Endothelial cell (in vitro differentiated cells): ENCODE data around the gene CEACAM5. TPM values are rescaled to one million over a fixed set of nuclear protein-coding genes. Genes with fewer than 3 reads are reported as not detected.

ENCODE experiments used
- DNase-seq: peaks from one replicate; pipeline ENCODE4 v3.0.0; 2021; ENCODE audit warnings: low spot score
- H3K27ac Mint-ChIP-seq: one replicate; pipeline ENCODE4 v1.8.0; 2021; ENCODE audit warnings: mixed read lengths, inconsistent platforms; ENCODE audit not compliant: unreplicated experiment
- H3K27me3 Mint-ChIP-seq: one replicate; pipeline ENCODE4 v1.8.0; 2021; ENCODE audit warnings: mild to moderate bottlenecking, moderate library complexity, mixed read lengths, inconsistent platforms; ENCODE audit not compliant: unreplicated experiment
- H3K36me3 Mint-ChIP-seq: one replicate; pipeline ENCODE4 v1.8.0; 2021; ENCODE audit warnings: mild to moderate bottlenecking, low read depth, mixed read lengths, inconsistent platforms; ENCODE audit not compliant: unreplicated experiment
- H3K4me1 Mint-ChIP-seq: one replicate; pipeline ENCODE4 v1.8.0; 2021; ENCODE audit warnings: mild to moderate bottlenecking, mixed read lengths, inconsistent platforms; ENCODE audit not compliant: unreplicated experiment
- H3K4me3 Mint-ChIP-seq: one replicate; pipeline ENCODE4 v1.8.0; 2021; ENCODE audit warnings: mild to moderate bottlenecking, mixed read lengths, inconsistent platforms; ENCODE audit not compliant: unreplicated experiment
- H3K9me3 Mint-ChIP-seq: one replicate; pipeline ENCODE4 v1.8.0; 2021; ENCODE audit warnings: mixed read lengths, inconsistent platforms; ENCODE audit not compliant: unreplicated experiment
- long read RNA-seq: library from polyadenylated mRNA; unstranded; transcript quantifications from one replicate; pipeline ENCODE4 v2.0.0, GENCODE V29; 2020; ENCODE audit not compliant: unreplicated experiment
- total RNA-seq: library from RNA; stranded (reverse); fragmentation: NEBNext Ultra II Directional; extraction: Animal tissue kit (Norgen Biotek cat#: 25700); gene quantifications from one replicate; pipeline ENCODE4 v1.2.1, GENCODE V29; 2021; ENCODE audit not compliant: unreplicated experiment
- TF ChIP-seq, protein P1 (sequence below): fragments of 200-600 bp; sonication (generic); IDR thresholded peaks from one replicate; pipeline ENCODE4 v1.5.0; 2021; ENCODE audit warnings: antibody characterized with exemption; ENCODE audit not compliant: unreplicated experiment

Gene CEACAM5
- total RNA-seq: not detected
- long read RNA-seq: 0 reads

DNA sequence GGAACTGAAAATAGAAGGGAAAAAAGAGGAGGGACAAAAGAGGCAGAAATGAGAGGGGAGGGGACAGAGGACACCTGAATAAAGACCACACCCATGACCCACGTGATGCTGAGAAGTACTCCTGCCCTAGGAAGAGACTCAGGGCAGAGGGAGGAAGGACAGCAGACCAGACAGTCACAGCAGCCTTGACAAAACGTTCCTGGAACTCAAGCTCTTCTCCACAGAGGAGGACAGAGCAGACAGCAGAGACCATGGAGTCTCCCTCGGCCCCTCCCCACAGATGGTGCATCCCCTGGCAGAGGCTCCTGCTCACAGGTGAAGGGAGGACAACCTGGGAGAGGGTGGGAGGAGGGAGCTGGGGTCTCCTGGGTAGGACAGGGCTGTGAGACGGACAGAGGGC, at the start of gene CEACAM5:
CEACAM5 (plus strand) TSS at position 146 of the 400 bp plus-strand sequence; CDS start at position 252, 106 bp downstream.
- Mint-ChIP-seq H3K4me1 (no peaks in the 10 kb centered on the region), H3K9me3 (peaks cover 3% of the 10 kb centered on the region), H3K27me3 (peaks cover 13% of the 10 kb centered on the region), H3K36me3 (no peaks in the 10 kb centered on the region), H3K27ac (peak within 1 kb of the TSS; percentile 25), H3K4me3 (no peak within 1 kb of the TSS)
- TF ChIP-seq, protein P1, sequence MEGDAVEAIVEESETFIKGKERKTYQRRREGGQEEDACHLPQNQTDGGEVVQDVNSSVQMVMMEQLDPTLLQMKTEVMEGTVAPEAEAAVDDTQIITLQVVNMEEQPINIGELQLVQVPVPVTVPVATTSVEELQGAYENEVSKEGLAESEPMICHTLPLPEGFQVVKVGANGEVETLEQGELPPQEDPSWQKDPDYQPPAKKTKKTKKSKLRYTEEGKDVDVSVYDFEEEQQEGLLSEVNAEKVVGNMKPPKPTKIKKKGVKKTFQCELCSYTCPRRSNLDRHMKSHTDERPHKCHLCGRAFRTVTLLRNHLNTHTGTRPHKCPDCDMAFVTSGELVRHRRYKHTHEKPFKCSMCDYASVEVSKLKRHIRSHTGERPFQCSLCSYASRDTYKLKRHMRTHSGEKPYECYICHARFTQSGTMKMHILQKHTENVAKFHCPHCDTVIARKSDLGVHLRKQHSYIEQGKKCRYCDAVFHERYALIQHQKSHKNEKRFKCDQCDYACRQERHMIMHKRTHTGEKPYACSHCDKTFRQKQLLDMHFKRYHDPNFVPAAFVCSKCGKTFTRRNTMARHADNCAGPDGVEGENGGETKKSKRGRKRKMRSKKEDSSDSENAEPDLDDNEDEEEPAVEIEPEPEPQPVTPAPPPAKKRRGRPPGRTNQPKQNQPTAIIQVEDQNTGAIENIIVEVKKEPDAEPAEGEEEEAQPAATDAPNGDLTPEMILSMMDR: no peak
- DNase-seq: no peak

DNA sequence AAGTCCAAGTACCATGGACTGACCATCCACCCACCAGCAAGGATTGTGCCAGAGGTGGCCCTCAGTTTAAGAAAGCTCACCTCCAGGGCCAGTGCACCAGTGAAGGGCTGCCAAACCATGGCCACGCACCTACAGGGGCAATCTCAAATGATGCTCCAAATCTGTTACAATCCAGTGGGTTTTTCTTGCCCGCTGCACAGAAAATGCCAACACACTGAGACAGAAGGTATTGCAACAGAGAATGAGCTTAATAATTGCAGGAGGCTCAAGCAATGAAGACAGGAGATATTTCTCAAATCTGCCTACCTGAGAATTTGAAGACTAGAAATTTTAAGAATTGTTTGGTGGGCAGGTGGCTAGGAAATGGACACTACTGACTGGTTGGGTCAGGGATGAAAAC, 42.4 kb upstream of the CEACAM5 start:
- Mint-ChIP-seq H3K27me3 (no peaks in the 10 kb centered on the region), H3K9me3 (no peaks in the 10 kb centered on the region)

DNA sequence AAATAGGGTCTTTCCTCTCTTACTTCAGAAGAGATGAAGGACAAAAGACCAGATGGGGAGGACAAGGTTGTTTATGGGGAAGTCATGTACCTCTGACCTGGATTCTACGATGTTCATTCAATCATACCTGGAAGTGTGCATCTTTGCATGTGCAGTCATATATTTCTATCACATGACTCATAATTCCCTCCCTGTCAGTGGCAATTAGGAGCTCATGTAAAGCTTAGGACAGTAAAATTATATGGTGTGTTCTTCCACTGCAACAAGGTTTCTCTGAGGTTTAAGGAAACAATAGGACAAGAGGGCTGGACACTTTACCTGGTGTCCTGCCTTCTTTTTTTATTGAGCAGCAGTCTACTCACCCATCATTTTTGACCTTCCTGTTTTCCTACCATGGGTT, 40.1 kb upstream of the CEACAM5 start:
- Mint-ChIP-seq H3K36me3 (no peaks in the 10 kb centered on the region), H3K27ac (no peak overlapping the region), H3K4me1 (no peaks in the 10 kb centered on the region), H3K9me3 (no peaks in the 10 kb centered on the region), H3K27me3 (peaks cover 1% of the 10 kb centered on the region), H3K4me3 (no peak overlapping the region)
- TF ChIP-seq, protein P1: no peak
- DNase-seq: no peak

More for the DNA sequence above, 42.4 kb upstream of the CEACAM5 start:
- Mint-ChIP-seq H3K36me3 (no peaks in the 10 kb centered on the region), H3K4me1 (no peaks in the 10 kb centered on the region), H3K4me3 (no peak overlapping the region), H3K27ac (no peak overlapping the region)
- TF ChIP-seq, protein P1: no peak
- DNase-seq: no peak

DNA sequence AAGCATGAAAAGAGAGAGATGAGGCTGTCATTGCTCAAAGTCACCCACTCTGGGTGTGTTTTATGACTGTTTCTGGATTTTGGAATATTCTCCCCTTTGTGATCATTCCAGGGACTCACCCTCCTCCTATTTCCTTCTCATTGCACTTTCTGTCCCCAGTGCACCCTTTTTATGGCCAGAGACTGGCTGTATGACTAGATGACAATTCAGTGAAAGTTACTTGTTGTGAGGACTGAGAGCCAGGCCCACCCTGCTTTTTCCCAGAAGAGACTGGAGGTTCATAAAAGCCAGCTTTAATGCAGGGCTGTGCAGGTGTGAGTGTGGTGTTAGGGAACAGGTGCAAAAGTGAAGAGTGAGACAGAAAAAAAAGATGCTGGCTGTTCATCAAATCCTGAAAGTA, 37.7 kb upstream of the CEACAM5 start:
- TF ChIP-seq, protein P1: no peak
- Mint-ChIP-seq H3K4me1 (no peaks in the 10 kb centered on the region), H3K27me3 (peaks cover 1% of the 10 kb centered on the region), H3K9me3 (no peaks in the 10 kb centered on the region), H3K4me3 (no peak overlapping the region), H3K36me3 (no peaks in the 10 kb centered on the region), H3K27ac (no peak overlapping the region)
- no peak for DNase-seq

- peaks cover 1% of the 10 kb centered on the region for H3K27me3 Mint-ChIP-seq
- no peaks in the 10 kb centered on the region for H3K4me1 Mint-ChIP-seq
- H3K9me3 Mint-ChIP-seq: no peaks in the 10 kb centered on the region
Measured at GRCh38 chr19:41671486-41671885, 36.9 kb upstream of the CEACAM5 start.

More at GRCh38 chr19:41671486-41671885, 36.9 kb upstream of the CEACAM5 start:
- no peak for DNase-seq
- TF ChIP-seq, protein P1: no peak
- no peaks in the 10 kb centered on the region for H3K36me3 Mint-ChIP-seq
- no peak overlapping the region for H3K27ac Mint-ChIP-seq
- no peak overlapping the region for H3K4me3 Mint-ChIP-seq
